HL-60/S4 (cell line): ENCODE data around the gene ZNF516.

Experiments used
- in situ Hi-C: fragments of 300-500 bp; cut with MboI; formaldehyde crosslinking; loops from 2 replicates; pipeline ENCODE4 v1.14.3; 2022; ENCODE audit warnings: low sequenced_read_pairs

The ZNF516 gene

GRCh38 chr18:76491776-76492668 lies 3.0 kb downstream of the ZNF516 start:
- in situ Hi-C loops: no loop called here

GRCh38 chr18:76491473-76491775 lies 3.6 kb downstream of the ZNF516 start:
- in situ Hi-C loops: no loop called here

- in situ Hi-C loops: no loop called here
These were observed 4.2 kb downstream of the ZNF516 start for GRCh38 chr18:76490670-76491472.

- in situ Hi-C loops: no loop called here
These were observed 5.0 kb downstream of the ZNF516 start for GRCh38 chr18:76490033-76490432.

- in situ Hi-C loops: no loop called here
These were observed 6.0 kb downstream of the ZNF516 start for GRCh38 chr18:76489081-76489480.

GRCh38 chr18:76488190-76488589 lies 6.9 kb downstream of the ZNF516 start:
- in situ Hi-C loops: no loop called here

- in situ Hi-C loops: no loop called here
These were observed 7.3 kb downstream of the ZNF516 start for GRCh38 chr18:76487782-76488181.

GRCh38 chr18:76487070-76487469 lies 8.0 kb downstream of the ZNF516 start:
- in situ Hi-C loops: no loop called here

GRCh38 chr18:76486574-76486973 lies 8.5 kb downstream of the ZNF516 start:
- in situ Hi-C loops: no loop called here

- in situ Hi-C loops: no loop called here
These were observed 9.0 kb downstream of the ZNF516 start for GRCh38 chr18:76486038-76486437.

- in situ Hi-C loops: no loop called here
These were observed 10.2 kb downstream of the ZNF516 start for GRCh38 chr18:76484749-76485387.

- in situ Hi-C loops: no loop called here
These were observed 11.3 kb downstream of the ZNF516 start for GRCh38 chr18:76483780-76484179.

GRCh38 chr18:76482971-76483691 lies 11.9 kb downstream of the ZNF516 start:
- in situ Hi-C loops: no loop called here

GRCh38 chr18:76482267-76482666 lies 12.8 kb downstream of the ZNF516 start:
- in situ Hi-C loops: no loop called here

- in situ Hi-C loops: no loop called here
These were observed 14.1 kb downstream of the ZNF516 start for GRCh38 chr18:76480913-76481312.

GRCh38 chr18:76479351-76480238 lies 15.4 kb downstream of the ZNF516 start:
- in situ Hi-C loops: no loop called here

- in situ Hi-C loops: no loop called here
These were observed 18.1 kb downstream of the ZNF516 start for GRCh38 chr18:76476665-76477561.

GRCh38 chr18:76475450-76476194 lies 19.4 kb downstream of the ZNF516 start:
- in situ Hi-C loops: no loop called here
